GM18499 (cell line): ENCODE data around the gene MARF1.
"Not testable (repeated sequence)": the region's sequence is repeated elsewhere in the genome, so short reads cannot be mapped to it uniquely, and the experiment has no call there.

Experiments used
- ATAC-seq: cut with Tn5 transposase; IDR thresholded peaks from one replicate; pipeline ENCODE4 v1.9.1; 2021; ENCODE audit warnings: moderate number of reproducible peaks; ENCODE audit not compliant: insufficient read depth, unreplicated experiment

The MARF1 gene

GRCh38 chr16:15576960-15577958 is 65.7 kb downstream of the MARF1 start:
- ATAC-seq = no peak

- no peak for ATAC-seq
These were observed 67.5 kb downstream of the MARF1 start for GRCh38 chr16:15575293-15576049.

GRCh38 chr16:15574614-15574948 is 68.4 kb downstream of the MARF1 start:
- no peak for ATAC-seq

- ATAC-seq = not testable (repeated sequence)
These were observed 68.9 kb downstream of the MARF1 start for GRCh38 chr16:15573896-15574613.

GRCh38 chr16:15573274-15573895 is 69.6 kb downstream of the MARF1 start:
- ATAC-seq = no peak

GRCh38 chr16:15572329-15573001 is 70.5 kb downstream of the MARF1 start:
- ATAC-seq = no peak

- no peak for ATAC-seq
These were observed 71.4 kb downstream of the MARF1 start for GRCh38 chr16:15571557-15571956.

- not testable (repeated sequence) for ATAC-seq
These were observed 72.3 kb downstream of the MARF1 start for GRCh38 chr16:15570666-15571065.

GRCh38 chr16:15567823-15568222 is 75.1 kb downstream of the MARF1 start:
- ATAC-seq = no peak

GRCh38 chr16:15566095-15566494 is 76.9 kb downstream of the MARF1 start:
- no peak for ATAC-seq

- no peak for ATAC-seq
These were observed 78.2 kb downstream of the MARF1 start for GRCh38 chr16:15564604-15565339.

- no peak for ATAC-seq
These were observed 83.8 kb downstream of the MARF1 start for GRCh38 chr16:15559176-15559575.

- no peak for ATAC-seq
These were observed 85.7 kb downstream of the MARF1 start for GRCh38 chr16:15557258-15557657.

- no peak for ATAC-seq
These were observed 86.8 kb downstream of the MARF1 start for GRCh38 chr16:15556130-15556529.

GRCh38 chr16:15553313-15554088 is 89.5 kb downstream of the MARF1 start:
- no peak for ATAC-seq

GRCh38 chr16:15552507-15552906 is 90.4 kb downstream of the MARF1 start:
- no peak for ATAC-seq

GRCh38 chr16:15548482-15548891 is 94.5 kb downstream of the MARF1 start:
- no peak for ATAC-seq

- ATAC-seq = no peak
These were observed 95.2 kb downstream of the MARF1 start for GRCh38 chr16:15547768-15548096.
